Retinal pigment epithelial cell (primary cell): ENCODE measurements around the gene NPHP4.

ENCODE experiments used
- DNase-seq: peaks from one replicate; pipeline ENCODE4 v3.0.0-alpha.2; 2010; ENCODE audit warnings: low read depth
- H3K4me3 ChIP-seq: 2 replicates; pipeline ENCODE4 v1.5.1; 2011; ENCODE audit warnings: mild to moderate bottlenecking, low read length, control low read depth, moderate library complexity
- TF ChIP-seq, protein P1 (sequence below): conservative IDR thresholded peaks from 2 replicates; pipeline ENCODE4 v1.5.1; 2011; ENCODE audit warnings: low read depth, low read length, control low read depth, inconsistent platforms

NPHP4 gene

DNA sequence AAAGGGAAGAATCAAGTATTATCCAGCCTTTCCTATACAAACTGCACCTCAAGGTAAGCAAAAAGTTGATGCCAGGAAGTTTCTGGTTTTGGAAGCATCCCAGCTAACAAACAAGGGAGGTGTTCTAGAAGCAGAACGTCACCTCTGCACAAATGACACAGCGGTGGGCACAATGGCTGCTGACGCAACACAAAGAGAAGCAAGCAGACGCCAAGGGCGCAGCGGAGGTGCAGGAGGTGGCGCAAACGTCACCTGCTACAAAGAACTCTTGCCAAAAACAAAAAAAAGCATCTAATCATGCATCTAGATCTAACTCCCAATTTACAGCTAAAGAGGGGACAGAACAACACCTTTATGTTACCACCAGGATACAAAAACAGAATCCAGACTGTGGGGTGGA, 88.5 kb downstream of the NPHP4 start:
- H3K4me3 ChIP-seq = no peak overlapping the region
- DNase-seq = no peak
- TF ChIP-seq, protein P1, sequence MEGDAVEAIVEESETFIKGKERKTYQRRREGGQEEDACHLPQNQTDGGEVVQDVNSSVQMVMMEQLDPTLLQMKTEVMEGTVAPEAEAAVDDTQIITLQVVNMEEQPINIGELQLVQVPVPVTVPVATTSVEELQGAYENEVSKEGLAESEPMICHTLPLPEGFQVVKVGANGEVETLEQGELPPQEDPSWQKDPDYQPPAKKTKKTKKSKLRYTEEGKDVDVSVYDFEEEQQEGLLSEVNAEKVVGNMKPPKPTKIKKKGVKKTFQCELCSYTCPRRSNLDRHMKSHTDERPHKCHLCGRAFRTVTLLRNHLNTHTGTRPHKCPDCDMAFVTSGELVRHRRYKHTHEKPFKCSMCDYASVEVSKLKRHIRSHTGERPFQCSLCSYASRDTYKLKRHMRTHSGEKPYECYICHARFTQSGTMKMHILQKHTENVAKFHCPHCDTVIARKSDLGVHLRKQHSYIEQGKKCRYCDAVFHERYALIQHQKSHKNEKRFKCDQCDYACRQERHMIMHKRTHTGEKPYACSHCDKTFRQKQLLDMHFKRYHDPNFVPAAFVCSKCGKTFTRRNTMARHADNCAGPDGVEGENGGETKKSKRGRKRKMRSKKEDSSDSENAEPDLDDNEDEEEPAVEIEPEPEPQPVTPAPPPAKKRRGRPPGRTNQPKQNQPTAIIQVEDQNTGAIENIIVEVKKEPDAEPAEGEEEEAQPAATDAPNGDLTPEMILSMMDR = no peak

DNA sequence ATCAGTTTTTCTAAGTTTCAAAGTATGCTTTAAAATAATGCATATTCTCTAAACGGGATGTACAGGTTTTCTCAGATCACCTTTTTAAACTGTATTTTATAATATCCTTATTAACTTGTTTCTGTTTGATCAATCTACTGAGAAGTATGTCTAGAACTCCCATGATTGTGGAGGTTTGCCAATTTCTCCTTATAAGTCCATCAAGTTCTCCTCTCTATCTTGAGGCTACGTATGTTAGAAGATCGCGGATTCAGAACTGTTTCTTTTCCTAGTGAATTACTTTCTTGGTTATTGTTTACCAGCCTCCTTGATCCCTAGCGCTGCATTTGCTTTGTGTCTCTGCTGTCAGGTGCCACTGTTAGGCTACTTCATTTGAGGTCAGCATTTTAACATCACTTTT, 89.2 kb downstream of the NPHP4 start:
- no peak overlapping the region for H3K4me3 ChIP-seq
- TF ChIP-seq, protein P1 = no peak
- DNase-seq = no peak

DNA sequence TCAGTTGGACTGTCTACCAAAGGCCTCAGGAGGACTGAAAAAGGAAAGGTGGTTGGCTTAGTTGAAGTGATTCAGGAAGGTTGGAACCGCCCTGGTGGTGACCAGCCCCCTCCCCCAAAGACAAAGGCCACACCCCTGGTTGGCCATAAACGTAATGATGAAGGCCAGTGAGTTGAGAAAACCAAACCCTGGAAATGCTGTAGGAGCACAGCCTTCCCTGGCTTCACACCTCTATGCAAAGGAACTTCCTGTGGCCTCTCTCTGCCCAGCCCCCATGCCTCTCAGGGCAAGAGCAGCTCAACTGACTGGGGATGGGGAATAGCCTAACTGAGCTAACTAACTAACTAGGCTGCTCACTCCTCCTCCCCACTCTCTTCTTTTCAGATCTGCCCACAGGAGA, 90.4 kb downstream of the NPHP4 start:
- TF ChIP-seq, protein P1 = no peak
- no peak overlapping the region for H3K4me3 ChIP-seq
- no peak for DNase-seq

DNA sequence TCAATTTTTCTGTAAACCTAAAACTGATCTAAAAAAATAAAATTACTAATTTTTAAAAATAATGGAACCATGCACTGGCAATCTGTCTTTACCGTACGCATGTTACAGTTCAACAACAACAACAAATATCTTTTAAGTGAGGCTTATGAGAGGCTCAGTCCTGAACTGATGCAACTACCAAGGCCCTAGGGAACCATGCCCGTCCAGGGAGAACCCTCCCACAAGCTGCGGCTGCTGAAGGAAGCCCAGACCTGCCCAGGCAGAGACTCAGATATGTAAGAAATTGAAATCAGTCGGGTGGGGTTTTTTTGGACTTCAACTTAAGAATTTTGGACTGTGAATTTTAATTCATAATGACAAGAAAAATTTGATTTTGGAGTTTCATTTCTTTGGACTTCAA, 91.1 kb downstream of the NPHP4 start:
- no peak for DNase-seq
- TF ChIP-seq, protein P1 = no peak
- no peak overlapping the region for H3K4me3 ChIP-seq

DNA sequence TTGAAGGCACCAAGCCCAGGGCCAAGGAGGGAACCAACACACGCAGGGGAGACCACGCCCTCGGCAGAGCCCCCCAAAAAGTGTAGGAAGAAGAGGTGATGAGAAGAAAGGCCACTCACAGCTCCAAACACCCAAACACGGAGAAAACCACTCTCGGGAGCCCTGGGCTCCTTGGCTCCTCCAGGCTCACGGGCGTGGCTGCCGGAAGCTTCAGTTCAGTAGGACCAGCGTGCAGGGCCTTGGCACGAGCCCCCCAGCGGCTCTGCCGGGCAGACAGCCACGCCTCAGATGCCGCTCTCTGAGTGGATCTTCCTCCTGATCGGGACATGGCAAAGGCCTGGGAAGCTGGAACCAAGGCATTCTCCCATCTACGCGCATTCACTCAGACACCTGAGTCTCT, 94.0 kb downstream of the NPHP4 start:
- H3K4me3 ChIP-seq = no peak overlapping the region
- no peak for DNase-seq
- TF ChIP-seq, protein P1 = no peak

DNA sequence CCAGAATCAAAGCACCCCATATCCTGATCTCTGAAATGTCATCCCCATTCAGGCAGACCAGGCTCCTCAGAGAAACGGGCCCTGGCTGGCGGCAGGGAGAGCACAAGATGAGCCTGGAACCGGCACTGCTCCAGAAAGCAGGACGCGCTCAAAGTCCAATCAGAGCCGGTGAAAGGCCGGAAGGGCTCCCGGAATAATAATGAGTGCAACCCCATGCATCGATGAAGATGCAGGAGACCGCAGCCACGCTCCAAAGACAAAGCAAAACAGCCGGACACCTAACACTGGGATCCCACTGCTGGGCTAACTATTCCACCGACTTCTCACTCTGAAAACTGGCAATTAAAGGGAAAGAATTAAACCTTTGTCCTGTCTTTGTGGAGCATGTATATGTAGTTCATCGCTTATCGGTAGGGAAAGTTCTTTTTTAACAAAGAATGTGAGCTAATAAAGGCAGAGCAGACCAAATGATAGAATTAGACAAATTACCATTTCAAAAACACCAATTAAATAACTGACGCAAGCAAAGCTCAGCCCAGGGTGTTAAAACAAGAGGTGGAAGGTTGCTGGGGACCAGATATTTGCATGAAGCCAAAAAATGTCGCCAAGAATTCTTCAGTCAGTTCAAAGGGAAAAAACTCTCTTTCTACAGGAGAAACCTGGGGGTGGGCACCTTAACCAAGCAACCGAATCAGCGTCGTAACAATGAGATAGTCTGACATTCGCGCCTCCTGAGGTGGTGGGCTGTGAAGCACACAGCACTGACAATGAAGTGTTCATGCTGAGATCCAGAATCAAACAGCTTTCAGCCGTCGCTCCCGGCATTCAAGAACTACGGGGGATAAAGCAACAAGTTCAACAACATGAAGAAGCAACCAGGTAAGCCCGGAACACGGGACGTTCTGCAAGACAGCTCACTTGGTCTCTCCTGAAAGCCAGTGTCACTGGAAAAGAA, 95.2 kb downstream of the NPHP4 start:
- DNase-seq = no peak
- H3K4me3 ChIP-seq = no peak overlapping the region
- TF ChIP-seq, protein P1 = no peak
